COLO668 (cell line): ENCODE results near the gene ORMDL1.
A peak's percentile ranks its signal among the peaks of the same experiment; 100 is the strongest.

Source experiments
- DNase-seq: peaks from one replicate; lab custom pipeline; 2025; ENCODE audit not compliant: unreplicated experiment; lab: John Stamatoyannopoulos, UW

ORMDL1 gene, protein sequence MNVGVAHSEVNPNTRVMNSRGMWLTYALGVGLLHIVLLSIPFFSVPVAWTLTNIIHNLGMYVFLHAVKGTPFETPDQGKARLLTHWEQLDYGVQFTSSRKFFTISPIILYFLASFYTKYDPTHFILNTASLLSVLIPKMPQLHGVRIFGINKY

DNA sequence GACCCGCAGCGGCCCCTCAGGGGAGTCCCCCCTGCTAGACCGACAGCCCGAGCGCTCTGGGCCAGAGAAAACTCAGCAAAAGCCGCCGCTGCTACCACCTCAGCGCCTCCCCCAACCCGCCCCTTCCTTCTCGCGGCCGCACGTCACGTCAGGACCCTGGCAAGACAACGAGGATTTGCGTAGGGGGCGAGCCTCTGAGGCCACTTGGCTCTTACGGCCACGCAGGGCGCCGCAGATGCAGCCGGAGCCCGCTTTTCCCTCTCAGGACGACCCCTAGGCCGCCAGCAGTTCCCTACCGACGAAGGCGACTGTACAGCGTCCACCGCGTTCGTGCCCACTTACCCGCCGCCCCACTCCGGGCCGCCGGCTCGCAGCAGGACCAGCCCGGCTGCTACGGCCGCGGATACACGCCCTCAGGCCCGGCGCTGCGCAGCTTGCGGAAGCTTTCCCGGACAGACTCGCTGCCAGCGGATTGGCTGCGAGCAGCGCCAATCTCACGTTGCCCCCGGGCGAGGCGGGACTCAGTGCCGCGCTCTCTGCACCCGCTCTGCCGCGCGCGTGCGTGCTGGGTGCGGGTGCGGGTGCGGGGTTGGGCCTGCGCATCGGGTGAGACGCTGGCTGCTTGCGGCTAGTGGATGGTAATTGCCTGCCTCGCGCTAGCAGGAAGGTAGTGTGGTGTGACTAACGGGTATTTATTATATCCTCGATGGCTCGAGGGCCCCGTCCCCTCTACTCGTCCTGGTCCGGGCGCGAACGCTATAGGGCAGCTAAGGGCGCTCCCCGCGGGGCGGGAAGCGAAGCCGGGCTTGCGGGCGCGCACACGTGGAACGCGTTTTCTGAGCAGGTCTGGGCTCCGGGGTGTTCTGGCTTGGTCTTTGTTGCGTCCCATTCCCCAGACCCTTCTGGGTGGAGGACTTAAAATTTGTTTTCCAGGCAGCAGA, at the start of gene ORMDL1, which contains the start of gene PMS1:
TSS of gene ORMDL1 (minus strand) at position 413 of the 941 bp plus-strand sequence. CDS start 1,744 bp downstream, outside the sequence.
TSS of gene PMS1 (plus strand) at position 524 of the 941 bp plus-strand sequence. CDS start 7,360 bp downstream, outside the sequence.
- peak; percentile 97 for DNase-seq

DNA sequence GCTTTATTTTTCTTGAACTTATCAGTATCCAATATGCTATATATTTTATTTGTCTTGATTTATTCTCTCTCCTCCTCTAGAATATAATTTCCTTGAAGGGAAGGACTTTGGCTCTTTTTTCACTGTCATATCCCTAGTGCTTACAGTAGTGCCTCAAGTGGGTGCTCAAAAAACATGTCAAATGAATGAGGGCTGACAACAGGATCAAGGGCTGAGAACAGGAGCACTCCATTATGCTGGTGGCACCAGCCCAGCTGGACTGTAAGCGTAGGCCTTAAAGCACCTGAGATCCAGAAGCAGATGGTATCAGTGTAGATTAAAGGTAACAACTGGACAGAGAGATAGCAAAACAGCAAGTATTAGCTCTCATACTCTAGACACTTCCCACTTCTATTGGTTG, 46.4 kb upstream of the ORMDL1 start:
- no peak for DNase-seq

DNA sequence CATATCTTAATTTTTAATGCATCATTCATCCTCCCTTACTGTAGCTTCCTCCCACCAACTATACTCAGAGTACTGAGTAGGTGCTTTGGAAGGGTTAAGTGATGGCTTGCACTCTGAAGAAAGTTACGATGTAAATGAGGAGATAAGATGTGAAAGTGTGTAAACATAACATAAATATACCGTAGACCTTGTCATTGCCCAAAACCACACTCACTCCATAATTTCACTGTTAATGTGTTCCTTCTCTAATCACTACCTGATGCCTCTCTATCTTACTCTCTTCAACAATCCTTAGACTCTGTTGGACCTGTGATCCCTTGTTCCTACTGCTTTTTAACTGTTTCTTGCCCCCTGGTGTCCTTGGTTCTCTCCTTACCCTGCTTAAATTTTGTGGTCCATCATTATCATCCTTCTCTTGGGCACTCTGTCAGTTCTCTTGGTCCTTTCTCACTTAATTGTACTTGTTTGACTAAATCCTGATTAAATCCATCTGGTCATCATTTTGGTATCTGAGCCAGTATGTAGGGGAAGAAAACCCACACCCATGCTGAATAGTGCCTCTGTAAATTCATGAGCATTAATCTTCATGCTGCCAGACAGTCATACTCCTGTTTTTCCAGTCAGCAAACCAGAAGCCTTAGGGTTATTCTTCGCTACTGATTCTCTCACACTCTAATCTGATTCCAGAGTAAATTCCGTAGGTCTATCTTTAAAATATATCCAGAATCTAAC, 45.1 kb upstream of the ORMDL1 start:
- DNase-seq, result no peak

DNA sequence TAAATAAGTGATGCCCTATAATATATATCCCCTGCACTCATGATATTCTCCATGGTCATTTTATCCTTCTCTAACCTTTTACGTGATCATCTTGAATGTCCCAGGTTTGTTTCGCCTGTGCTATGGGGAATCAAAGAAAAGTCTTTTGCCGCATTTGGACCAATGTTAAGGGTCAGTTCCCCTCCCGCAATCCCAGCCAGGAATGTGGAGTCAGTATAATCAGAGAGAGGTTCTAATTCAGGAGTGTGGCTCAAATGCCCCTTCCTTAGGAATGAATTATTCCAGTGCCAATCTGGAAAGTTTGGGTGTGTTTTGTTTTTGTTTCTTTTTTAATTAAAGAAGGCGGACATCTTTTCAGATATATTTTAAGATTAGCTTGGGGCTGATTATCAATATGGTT, 41.9 kb upstream of the ORMDL1 start:
- no peak for DNase-seq

DNA sequence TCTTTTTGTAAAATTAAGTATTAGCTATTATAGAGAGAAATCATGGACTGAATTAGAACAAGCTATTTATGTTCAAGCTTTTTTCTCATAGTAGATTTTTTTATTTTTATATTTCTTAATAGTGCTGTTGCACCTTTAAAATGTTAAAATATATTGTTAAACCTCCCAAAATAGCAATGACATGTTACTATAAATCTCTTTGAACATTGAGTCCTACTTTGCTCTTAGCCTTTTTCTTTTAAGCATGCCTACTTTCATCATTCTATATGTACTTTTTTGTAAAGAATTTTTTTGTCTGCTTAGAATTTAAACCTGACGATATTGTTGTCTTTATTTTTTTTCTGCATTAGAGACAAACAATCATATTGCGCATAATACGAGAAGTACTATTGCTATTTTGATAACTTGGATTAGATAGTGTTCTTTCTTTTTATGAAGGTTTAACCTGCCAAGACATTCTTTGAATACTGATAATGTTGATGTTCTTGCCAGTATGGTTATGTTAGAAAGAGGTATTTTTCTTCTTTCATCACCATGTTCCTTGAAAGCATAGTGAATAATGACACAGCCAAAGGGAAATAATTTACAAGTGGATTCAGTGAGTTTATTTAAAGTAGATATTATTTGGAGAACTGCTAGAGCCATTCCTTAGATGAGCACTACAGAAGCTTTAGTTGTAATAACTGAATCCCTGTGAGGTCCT, 40.7 kb upstream of the ORMDL1 start:
- DNase-seq, result no peak

DNA sequence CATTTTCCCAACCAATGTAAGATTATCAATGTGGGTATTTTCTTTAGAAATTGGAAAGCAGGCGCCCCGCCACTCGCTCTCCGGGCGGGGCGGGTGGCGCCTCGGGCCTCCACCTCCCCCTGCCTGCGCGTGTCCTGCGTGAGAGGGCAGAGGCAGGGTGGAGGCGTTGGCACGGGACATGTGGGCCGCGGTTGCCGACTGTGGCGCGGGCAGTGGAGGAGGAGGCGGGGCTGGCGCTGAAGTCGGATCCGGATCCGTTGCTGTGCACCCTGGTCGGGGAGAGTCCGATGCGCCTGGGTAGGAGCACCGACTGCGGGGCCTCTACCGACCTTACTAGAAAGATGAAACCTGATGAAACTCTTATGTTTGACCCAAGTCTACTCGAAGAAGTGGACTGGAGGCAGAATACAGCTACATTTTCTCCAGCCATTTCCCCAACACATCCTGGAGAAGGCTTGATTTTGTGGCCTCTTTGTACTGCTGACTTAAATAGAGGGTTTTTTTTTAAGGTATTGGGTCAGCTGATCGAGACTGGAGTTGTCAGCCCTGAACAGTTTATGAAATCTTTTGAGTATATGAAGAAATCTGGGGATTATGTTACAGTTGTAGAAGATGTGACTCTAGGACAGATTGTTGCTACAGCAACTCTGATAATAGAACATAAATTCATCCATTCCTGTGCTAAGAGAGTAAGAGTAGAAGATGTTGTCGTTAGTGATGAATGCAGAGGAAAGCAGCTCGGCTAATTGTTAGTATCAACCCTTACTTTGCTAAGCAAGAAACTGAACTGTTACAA, 38.0 kb upstream of the ORMDL1 start:
- DNase-seq, result no peak

DNA sequence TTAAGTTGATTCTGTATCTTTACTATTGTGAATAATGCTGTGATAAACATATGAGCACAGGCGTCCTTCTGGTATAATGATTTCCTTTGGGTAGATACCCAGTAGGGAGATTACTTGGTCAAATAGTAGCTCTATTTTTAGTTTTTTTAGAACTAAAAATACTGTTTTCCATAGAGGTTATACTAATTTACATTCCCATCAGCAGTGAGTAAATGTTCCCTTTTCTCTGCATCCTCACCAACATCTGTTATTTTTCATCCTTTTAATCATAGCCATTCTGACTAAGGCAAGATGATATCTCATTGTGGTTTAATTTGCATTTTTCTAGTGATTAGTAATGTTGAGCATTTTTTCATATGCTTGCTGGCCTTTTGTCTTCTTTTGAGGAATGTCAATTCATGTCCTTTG, 35.2 kb upstream of the ORMDL1 start:
- no peak for DNase-seq

DNA sequence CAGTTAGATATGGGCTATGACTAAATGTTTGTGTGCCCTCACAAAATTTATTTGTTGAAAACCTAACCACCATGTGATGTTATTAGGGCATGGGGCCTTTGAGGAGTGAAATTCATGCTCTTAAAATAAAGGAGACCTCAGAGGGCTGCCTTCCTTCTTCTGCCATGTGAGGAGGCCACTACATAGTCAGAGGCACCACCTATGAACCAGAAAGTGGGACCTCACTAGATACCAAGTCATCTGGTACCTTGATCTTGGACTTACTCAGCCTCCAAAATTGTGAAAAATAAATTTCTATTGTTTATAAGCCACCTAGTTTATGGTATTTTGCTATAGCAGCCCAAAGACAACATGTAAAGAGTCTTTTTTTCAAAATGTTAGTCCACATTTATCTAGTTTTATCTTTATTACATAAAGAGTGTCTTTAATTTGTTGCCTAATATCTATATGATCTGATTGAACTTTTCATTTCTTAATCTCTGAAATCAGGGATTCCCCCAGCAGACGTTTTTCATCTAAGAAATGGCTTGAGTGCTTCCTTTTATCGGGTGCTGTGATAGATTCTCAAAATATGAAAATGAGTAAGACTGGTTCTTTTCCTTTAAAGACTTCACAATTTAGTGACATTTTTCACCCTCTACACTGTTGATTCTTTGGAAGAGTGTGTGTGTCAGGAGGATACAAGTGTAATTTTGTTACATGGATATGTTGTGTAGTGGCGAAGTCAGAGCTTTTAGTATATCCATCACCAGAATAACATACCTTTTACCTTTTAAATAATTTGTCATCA, 34.3 kb upstream of the ORMDL1 start:
- DNase-seq, result no peak

DNA sequence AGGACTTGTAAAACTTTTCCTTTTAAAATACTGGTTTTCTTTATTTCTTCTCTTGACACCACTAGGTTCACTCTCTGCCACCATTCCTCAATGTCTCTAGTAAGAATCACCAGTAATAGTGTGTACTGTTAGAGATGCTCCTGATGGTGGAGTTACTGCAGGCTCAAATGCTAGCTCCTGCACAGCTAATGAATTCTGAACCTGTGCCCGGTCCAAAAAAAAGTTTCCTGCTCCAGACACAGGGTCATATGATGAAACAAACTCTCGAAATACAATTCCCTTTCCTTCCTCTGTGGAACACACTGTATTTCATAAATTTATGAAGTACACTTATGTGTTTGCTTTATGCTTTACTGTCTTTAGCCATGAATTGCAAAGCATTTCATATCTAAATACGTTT, 19.3 kb upstream of the ORMDL1 start:
- no peak for DNase-seq

DNA sequence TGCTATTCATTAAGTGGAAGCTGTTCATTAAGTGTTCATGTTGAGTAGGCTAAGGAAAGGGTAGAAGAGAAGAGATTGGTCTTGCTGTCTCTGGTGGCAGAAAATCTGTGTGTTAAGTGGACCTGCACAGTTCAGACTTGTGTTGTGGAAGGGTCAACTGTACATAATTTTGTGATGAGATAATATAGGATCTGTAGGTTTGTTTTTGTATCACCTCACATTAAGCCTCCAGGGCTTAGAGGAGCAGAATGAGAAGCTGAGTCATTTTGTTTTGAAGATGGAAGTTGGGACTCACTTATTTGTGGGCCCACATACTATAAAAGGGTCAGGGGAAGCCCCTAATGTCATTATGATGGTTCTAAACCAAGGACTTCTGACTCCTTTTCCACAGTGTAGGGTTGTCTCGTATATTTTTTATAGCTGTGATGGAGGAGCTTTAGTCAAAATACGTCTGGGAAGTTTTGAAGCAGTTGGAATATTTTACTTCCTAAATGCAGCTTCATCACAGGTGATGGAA, 18.3 kb upstream of the ORMDL1 start:
- no peak for DNase-seq

DNA sequence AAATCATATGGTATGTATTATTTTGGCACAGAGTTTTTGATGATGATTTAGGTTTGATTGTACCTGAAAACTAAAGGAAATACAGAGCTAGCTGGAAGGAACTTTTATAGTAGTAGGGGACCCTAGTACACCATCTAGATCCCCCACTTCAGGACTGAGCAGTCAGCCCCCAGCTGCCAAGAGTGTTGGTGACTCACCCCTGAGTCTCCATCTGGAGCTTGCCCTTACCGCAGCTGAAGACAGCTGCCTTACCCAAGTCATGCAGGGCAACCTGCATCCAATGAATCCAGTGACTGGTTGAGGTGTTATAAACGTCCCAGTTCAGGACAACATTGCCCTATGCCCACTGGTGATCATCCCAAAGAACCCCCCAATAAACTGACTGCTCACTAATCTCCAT, 15.4 kb upstream of the ORMDL1 start:
- no peak for DNase-seq

DNA sequence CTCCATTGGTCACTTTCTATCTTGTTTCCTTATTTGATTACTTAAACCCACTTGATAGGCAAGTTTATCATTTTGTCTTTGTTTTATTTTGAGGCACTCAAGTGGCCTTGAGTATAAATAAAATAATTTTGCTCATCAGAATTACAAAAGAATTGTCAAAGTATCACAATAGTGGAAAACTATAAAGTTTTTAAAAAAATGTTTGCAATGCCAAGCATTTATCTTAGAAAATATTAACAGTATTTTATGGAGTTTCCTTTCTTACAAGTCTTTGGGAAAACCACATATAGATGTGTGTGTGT, 14.8 kb upstream of the ORMDL1 start:
- no peak for DNase-seq

DNA sequence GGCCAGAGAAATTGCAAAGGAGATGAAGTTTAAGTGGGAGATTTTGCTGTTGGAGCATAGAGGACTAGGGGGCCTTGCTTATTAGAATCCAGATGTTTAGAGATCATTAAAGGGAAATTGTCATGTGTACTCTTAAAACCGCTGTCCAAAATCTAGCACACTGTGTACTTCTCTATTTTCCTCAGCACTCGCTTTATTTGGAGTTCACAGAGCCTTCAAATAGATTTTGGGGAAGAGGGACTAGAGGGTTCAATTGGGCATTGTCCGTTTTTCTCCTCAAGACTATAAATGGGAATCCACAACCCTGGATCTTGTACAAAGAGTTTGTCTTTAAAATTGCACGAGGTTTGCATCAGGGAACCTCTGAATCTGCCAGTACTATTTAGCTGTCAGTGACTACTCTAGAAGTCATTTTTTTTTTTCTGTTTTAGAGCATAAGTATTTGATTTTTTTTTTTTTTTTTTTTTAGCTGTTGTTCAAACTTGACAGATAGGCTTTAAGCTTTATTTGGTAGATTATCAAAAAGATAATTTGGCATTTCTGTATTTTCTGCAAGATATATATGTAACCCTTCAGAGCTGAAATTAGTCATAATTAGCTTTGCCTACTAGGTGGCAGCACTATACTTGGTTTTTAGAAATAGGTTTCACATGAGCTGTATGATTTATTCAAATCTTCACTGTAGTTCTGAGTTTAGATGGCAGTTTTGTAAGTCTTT, 14.3 kb upstream of the ORMDL1 start:
- no peak for DNase-seq

DNA sequence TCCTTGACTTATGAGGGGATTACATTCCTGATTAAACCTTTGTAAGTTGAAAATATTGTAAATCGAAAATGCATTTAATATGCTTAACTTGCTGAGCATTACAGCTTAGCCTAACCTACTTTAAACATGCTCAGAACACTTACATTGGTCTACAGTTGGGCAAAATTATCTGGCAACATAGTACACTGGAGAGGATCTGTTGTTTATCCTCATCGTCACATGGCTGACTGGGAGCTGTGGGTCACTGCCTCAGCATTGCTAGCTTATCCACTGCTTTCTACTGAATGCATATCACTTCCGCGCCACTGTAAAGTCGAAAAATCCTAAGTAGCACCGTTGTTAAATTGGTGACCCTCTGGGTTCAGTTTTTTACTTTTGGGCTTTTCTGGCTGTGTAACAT, 13.8 kb upstream of the ORMDL1 start:
- no peak for DNase-seq

DNA sequence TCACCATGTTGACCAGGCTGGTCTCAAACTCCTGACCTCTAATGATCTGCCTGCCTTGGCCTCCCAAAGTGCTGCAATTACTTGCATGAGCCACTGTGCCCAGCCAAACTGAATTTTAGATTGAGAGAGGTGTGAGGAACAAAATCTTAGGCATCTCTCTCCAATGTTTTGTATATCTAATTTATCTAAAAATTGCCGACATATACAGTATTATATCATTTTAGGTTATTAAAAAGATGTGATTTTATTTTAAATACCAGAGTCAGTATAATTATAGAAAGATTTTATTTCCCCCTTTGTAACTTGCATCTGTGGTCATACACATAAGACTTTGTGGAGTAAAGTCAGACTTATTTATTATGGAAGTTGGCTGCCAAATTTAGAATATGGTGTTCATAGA, 10.2 kb upstream of the ORMDL1 start:
- DNase-seq, result no peak

DNA sequence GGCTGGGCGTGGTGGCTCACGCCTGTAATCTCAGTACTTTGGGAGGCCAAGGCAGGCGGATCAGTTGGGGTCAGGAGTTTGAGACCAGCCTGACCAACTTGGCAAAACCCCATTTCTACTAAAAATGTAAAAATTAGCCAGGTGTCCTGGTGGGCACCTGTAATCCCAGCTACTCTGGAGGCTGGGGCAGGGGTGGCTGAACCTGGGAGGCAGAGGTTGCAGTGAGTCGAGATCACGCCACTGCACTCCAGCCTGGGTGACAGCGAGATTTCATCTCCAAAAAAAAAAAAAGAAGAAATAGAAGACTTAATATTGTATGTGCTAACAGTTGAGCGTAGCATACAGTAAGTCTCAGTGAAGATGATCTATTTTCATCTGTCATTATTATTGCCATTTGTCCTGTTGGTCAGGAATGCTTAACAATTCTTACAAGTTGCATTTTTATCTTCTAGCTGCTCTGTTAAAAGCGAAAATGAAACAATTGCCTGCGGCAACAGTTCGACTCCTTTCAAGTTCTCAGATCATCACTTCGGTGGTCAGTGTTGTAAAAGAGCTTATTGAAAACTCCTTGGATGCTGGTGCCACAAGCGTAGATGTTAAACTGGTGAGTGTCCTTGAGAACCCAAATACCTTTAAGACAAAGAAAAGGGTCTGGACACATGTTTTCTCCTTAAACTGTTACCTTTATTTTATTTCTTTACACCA, 7.4 kb upstream of the ORMDL1 start:
- DNase-seq, result no peak

DNA sequence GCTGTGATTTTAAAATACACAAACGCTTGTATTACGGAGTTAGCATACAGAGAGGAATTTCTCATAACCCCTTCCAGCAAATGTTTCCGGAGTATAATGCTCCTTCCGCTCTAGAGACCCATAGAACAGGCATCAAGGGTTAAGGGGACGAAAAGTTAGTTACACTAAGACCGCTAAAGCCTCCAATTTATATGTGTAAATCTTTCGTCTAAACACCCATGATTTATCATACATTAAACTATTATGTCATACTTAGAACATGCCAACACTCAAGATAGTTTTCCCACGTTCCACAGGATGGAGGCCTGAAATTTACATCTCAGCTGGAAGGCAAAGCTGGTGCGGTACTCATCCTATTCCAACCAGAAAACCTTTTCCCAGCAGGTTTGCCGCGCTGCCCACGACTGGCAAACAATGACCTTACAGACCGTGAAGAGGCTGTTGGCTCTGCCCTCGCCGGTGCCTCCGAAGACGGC, 650 bp downstream of the ORMDL1 start:
- DNase-seq, result no peak

DNA sequence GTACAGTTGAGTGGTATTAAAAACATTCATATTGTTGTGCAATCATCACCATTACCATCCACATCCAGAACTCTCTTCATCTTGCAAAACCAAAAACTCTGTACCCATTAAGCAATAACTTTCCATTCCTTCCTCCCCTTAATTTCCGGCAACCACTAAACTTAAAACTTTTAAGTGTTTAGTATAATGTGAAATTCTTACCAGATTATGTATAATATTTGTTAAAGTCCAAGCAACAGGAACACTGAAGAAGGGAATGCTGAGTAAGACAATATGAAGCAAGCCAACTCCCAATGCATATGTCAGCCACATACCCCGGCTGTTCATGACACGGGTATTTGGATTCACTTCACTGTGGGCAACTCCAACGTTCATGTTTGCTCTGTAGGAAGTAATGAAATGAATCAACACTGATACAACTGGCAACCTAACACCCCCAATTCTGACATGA, 1.9 kb downstream of the ORMDL1 start:
- DNase-seq, result no peak
